ENCODE results near the gene AMBP. TPM values are rescaled to one million over a fixed set of nuclear protein-coding genes. Genes with fewer than 3 reads are reported as not detected.

AMBP gene
- total RNA-seq, 1 experiment from 2014 or later = 0.20 TPM

DNA sequence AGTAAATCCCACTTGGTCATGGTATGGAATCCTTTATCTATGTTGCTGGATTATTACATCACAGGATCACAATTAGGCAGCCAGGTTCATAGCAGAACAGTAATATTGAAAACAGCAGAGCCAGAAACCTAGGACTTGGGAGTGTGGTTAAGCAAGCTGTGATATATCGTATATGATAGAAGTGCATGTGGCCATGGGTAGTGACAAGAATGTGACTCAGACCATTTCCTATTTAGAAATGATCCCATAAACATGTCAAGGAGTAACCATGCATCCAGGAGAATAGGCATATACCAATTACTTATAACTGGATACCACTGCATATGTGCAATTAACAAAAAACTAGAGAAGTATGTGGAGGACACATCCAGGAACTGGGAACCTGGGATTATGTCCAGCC, 31.2 kb downstream of the AMBP start:
- H3K36me3 Mint-ChIP-seq (ENCODE audit: insufficient read depth in 1 of 3, low read depth in 3 of 3) = peaks cover 17 to 42% (median 39%) of the 10 kb centered on the region in 3 experiments; a peak in 6 of 7 replicates
- H3K27ac Mint-ChIP-seq = no peak overlapping the region
- TF ChIP-seq, protein P1, sequence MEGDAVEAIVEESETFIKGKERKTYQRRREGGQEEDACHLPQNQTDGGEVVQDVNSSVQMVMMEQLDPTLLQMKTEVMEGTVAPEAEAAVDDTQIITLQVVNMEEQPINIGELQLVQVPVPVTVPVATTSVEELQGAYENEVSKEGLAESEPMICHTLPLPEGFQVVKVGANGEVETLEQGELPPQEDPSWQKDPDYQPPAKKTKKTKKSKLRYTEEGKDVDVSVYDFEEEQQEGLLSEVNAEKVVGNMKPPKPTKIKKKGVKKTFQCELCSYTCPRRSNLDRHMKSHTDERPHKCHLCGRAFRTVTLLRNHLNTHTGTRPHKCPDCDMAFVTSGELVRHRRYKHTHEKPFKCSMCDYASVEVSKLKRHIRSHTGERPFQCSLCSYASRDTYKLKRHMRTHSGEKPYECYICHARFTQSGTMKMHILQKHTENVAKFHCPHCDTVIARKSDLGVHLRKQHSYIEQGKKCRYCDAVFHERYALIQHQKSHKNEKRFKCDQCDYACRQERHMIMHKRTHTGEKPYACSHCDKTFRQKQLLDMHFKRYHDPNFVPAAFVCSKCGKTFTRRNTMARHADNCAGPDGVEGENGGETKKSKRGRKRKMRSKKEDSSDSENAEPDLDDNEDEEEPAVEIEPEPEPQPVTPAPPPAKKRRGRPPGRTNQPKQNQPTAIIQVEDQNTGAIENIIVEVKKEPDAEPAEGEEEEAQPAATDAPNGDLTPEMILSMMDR (conservative IDR thresholded peaks at IDR 0.05) = no peak

More for the DNA sequence above, 31.2 kb downstream of the AMBP start:
- Histone ChIP-seq H3T11ph (ENCODE audit: low read length) (no peak overlapping the region), H3K4ac (ENCODE audit: low read depth, low read length) (no peak overlapping the region), H2BK5ac (ENCODE audit: insufficient read length, low read length) (no peak overlapping the region), H4K8ac (replicated peaks; ENCODE audit: insufficient read length, low read depth, low read length) (no peak overlapping the region), H2BK20ac (ENCODE audit: low read depth, low read length, poor library complexity, severe bottlenecking) (no peak overlapping the region), H3K4me2 (ENCODE audit: insufficient read depth, insufficient read length, low read length) (no peak overlapping the region), H4K5ac (ENCODE audit: insufficient read length, low read depth, low read length) (no peak overlapping the region), H2AFZ (ENCODE audit: low read length) (no peak overlapping the region), H3K23ac (ENCODE audit: insufficient read length, low read depth, low read length) (no peak overlapping the region), H3K9me3 (ENCODE audit: control insufficient read depth, low read depth, low read length) (no peaks in the 10 kb centered on the region), H4K20me1 (ENCODE audit: control insufficient read depth, insufficient read depth, insufficient read length) (no peaks in the 10 kb centered on the region), H2BK12ac (ENCODE audit: insufficient read length, low read depth, low read length) (no peak overlapping the region), H3K79me2 (ENCODE audit: insufficient read depth, low read length) (no peaks in the 10 kb centered on the region), H3K56ac (ENCODE audit: insufficient read length, low read depth, low read length) (no peak overlapping the region), H2AK5ac (ENCODE audit: insufficient read length, low read length) (no peak overlapping the region), H3K79me1 (ENCODE audit: insufficient read depth, low read depth, low read length, poor library complexity, severe bottlenecking) (no peaks in the 10 kb centered on the region), H3K4me1 (ENCODE audit: insufficient read depth, low read length) (no peaks in the 10 kb centered on the region), H3K9ac (ENCODE audit: extremely low read depth, insufficient read length, low read length) (no peak overlapping the region), H3K27ac (ENCODE audit: insufficient read length, low read depth, low read length) (no peak overlapping the region), H3K27me3 (ENCODE audit: insufficient read depth, low read length) (no peaks in the 10 kb centered on the region), H3K14ac (ENCODE audit: insufficient read depth, low read length) (no peak overlapping the region), H2BK15ac (ENCODE audit: low read depth, low read length) (no peak overlapping the region), H4K91ac (ENCODE audit: insufficient read length, low read depth, low read length) (no peak overlapping the region), H3K18ac (ENCODE audit: insufficient read length, low read depth, low read length) (no peak overlapping the region), H3K23me2 (ENCODE audit: insufficient read length, low read depth, low read length, poor library complexity, severe bottlenecking) (no peaks in the 10 kb centered on the region), H2BK120ac (ENCODE audit: low read depth, low read length, poor library complexity, severe bottlenecking) (no peak overlapping the region)
- no peak for DNase-seq
- H3K4me1 Mint-ChIP-seq = 0 out of 4 replicates have a peak, but pooled peaks cover 0 to 3% of the 10 kb centered on the region in 2 experiments
- WGBS (ENCODE audit: extremely low coverage, insufficient read length, low lambda C conversion rate) = no CpG with 5 or more reads among the region's 1 CpG
- H3K27me3 Mint-ChIP-seq (ENCODE audit: low read depth) = no peaks in the 10 kb centered on the region
- no peak overlapping the region for H3K4me3 Mint-ChIP-seq
- no peaks in the 10 kb centered on the region for H3K9me3 Mint-ChIP-seq
